Stimulated activated CD8-positive, alpha-beta memory T cell treated with anti-CD3 and anti-CD28 coated beads, Interleukin-2, amount 100 ng/mL, for 1 hour (primary cell): ENCODE measurements around the gene HOXC9.

ENCODE experiments used
- DNase-seq, 2 donors: peaks; one replicate each; pipeline ENCODE4 v3.0.0-alpha.2; 2020; ENCODE audit warnings: low read depth in 2 of 2

The HOXC9 gene

DNA sequence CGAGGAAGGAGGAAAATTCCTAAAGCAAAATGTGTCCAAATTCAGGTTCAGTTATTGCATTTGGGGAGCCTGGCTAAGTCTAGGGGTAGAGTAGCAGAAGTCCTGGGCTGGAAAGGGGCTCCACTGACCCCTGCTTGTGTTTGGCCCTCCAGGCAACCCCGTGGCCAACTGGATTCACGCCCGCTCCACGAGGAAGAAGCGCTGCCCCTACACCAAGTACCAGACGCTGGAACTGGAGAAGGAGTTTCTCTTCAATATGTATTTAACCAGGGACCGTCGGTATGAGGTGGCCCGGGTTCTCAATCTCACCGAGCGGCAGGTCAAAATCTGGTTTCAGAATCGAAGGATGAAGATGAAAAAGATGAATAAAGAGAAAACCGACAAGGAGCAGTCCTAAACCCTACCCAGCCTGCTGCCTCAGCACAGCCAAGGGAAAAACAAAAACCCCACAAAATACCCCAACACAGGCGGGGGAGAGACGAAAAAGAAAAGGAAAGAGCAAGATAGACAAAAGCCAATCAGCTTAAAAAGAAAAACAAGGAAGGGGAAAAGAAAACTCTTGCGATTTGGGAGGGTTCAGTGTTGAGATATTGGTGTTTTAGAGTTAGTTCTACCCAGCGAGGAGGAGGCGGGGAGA lies 2.4 kb downstream of the HOXC9 start:
- DNase-seq, result no peak

DNA sequence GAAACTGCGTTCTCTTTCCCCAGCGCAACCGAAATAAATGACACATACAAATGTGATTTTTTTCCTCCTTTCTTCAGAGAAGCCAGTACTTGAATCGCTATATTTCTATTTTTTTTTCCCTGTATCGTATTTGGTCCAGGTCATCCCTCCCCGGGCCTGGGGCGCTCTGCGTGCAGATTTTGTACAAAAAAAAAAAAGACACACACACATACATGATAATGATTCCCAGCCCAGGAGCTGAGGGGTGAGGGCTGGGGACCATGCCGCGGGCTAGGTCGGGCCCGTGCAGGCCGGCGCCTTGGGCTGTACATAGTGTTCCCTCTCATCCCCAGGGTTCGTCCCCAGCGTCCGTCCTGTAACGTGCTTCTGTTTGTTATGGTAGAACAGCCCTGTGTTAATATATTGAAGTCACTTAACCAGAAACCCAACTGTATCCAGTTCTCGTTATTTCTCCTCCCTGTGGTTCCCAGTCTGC lies 3.0 kb downstream of the HOXC9 start:
- no peak for DNase-seq

- DNase-seq, result no peak
These were observed 3.7 kb downstream of the HOXC9 start for GRCh38 chr12:54003625-54004024.

- DNase-seq, result no peak
These were observed 4.3 kb downstream of the HOXC9 start for GRCh38 chr12:54004063-54004840.

- no peak for DNase-seq
These were observed 5.0 kb downstream of the HOXC9 start for GRCh38 chr12:54004841-54005530.

- no peak for DNase-seq
These were observed 5.5 kb downstream of the HOXC9 start for GRCh38 chr12:54005531-54005852.

DNA sequence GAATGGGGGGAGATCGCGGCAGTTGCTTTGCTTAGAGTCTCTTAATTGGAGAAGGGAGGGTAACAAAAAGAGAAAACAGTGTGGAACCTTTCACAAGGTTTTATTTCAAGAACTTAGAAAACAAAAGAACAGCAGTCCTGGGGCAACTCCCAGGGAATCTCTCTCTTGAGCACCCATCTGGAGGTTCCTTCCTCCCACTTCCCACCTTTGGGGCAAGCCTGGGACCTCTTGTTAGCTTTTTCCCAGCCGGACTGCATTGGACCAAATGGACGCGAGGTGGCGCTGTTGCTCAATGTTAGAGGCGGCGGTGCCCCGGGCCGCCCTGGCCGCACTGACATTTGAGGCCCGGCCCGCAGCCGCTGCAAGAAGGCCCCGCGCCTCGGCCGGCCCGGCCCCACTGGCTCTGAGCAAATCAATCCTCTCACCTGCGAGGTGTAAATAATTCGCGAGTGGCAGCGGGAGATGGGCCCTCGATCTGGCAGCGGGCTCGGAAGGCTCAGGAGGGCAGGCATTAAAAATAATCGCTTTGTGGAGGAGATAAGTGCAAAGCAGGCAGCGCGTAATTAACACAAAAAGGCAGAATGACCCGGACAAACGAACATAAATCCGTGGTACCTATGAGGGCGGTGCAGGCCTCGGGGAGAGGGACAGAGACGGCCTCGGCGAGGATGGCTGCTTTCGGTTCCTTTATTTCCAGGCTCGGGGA lies 6.0 kb downstream of the HOXC9 start:
- peak; percentile 69 to 75 for DNase-seq

GRCh38 chr12:54006559-54007220 lies 6.7 kb downstream of the HOXC9 start:
- no peak for DNase-seq

DNA sequence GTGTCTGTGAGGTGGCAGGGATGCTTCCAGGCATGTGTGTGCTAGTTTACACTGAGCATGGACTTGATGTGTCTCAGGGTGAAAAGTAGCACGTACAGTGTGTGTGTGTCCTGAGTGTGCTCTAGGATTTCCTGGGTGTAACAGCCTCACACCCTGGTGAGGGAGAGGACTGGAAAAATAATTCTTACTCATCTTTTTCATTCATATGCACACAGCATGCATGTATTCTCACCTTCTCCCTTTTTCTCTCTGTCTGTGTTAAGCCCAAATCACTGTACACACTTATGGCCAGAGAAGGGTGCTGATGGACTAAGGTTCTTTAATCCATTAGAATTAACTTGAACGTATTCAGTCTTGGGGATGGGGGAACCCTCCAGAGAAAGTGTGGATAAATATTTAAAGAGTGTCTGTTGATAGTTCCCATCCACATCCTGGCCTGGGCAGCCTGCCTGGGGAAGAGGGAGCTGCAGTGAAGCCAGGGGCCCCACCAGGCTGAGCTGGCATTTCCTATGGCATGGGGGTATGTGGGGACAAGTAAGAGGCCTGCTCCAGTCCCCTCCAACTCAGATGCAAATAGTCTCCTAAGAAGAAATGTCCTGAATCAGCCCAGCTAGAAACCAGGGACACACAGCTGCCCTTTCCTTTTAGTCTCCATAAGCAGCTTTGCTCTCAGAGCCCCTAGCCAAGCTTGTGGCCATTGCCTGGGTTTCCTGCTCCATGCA lies 7.7 kb downstream of the HOXC9 start:
- no peak for DNase-seq

DNA sequence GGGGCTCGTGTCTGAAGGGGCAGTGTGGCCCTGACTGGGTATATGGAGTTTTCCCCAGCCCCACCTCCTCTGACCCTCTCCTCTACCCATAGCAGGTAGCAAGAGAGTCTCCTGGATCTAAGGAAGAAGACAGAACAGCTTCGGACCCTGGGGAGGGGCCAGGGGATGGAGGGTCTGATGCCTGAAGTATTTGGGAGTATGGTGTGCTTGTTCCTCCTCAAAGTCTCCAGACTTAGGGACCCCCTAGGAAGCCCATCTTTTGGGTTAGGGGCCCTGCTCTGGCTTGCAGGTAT lies 8.2 kb downstream of the HOXC9 start:
- no peak for DNase-seq

DNA sequence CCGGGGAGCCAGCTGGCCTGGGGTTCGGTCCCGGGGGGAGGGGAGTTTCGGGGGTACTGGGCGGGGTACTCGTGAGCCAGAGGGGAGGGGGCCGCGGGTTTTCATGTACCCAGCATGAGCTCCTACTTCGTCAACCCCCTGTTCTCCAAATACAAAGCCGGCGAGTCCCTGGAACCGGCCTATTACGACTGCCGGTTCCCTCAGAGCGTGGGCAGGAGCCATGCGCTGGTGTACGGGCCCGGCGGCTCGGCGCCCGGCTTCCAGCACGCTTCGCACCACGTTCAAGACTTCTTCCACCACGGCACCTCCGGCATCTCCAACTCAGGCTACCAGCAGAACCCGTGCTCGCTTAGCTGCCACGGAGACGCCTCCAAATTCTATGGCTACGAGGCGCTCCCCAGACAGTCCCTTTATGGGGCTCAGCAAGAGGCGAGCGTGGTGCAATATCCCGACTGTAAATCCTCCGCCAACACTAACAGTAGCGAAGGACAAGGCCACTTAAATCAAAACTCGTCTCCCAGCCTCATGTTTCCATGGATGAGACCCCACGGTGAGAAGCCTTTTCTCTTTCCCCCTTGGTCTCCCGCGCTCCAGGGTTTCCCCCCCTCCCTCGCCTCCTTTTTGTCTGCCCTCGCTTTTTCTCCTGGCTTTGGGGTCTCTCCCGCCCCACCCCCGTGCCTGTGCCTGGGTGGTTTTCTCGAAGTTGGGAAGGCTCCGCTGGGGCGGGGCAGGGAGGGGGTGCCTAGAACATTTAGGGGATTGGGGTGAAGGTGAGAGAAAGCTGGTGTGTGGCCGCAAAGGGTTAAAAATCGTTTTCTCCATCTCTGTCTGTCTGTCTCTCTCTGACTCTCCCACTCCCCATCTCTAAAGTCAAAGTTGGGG lies 9.5 kb downstream of the HOXC9 start:
- DNase-seq, result no peak

- DNase-seq, result no peak
These were observed 10.4 kb downstream of the HOXC9 start for GRCh38 chr12:54010053-54010971.

- DNase-seq, result no peak
These were observed 11.2 kb downstream of the HOXC9 start for GRCh38 chr12:54010972-54011664.

DNA sequence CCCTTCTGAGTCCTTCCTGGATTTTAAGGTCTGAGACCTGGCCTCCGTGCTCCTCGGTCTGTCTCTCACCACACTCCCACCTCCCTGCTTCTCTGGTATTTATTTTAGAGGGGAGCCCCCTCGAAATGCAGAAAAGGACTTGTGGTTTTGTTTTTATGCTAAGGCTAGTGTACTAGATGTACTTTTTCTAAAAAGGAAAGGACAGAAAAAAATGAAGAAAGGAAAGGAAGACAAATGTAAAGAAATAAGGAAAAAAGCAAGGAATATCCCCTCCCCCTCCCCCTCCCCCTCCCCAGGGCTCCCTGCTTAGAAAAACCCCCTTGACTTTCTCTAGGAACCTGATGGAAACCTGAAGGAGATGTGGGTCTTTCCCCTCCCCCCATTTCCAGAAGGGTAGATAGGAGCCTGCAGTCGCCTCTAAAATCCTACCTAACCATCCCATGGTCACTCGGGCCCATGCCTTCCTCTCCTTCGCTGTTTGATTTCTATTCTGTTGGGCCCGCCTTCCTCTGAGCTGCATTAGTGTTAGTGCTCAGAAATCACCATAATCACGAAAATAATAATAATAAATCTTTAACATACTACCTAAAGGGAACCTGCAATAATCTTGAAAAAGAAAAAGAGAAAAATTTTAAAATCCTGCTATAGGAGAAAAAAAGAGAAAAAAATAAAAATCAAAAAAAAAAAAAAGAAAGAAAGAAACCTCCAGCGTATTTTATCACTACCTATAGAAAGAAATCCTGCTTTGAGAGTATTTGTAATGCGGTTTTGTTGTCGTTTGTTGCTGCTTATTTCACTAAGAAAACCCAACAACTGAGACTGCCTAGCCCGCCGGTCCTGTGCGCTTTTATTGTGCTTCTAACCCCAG lies 11.9 kb downstream of the HOXC9 start:
- no peak for DNase-seq

DNA sequence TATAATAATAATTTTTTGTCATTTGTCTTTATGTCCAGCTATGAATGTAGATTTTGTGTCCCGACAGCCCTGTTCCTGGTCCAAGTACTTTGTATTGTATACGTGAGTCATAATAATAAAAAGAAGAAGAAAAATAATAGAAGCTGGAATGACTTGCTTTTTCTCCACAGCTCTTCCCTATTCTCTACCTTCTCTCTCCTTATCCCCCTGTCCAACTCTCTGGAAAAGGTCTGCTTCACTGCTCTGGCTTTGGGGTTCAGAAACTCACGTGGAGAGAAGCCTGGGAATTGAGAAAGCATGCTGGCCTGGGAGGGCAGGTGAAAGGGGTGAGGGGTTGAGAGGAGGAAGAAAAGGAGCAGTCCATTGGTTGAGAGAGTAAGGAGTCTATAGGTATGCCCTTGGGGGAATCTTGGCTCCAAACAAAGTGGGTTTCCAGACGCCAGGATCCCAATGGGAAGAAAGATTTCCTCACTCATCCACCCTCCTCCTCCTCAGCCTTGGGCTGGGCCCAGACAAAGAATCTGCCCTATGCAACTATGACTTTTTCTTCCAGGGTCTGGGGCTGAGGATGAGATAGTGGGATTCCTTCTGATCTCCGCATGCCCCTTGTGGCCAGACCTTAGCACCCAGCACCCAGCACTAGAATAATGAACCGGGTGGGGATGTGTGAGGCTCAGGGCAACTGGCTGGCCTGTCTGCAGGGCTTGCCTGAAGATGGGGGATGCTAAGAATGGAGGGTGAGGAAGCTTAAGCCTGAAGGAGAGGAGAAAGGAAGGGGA lies 12.9 kb downstream of the HOXC9 start:
- DNase-seq, result no peak

GRCh38 chr12:54014377-54015017 lies 14.5 kb downstream of the HOXC9 start:
- no peak for DNase-seq
